ENCODE results near the gene CCDC24.

Gene CCDC24

DNA sequence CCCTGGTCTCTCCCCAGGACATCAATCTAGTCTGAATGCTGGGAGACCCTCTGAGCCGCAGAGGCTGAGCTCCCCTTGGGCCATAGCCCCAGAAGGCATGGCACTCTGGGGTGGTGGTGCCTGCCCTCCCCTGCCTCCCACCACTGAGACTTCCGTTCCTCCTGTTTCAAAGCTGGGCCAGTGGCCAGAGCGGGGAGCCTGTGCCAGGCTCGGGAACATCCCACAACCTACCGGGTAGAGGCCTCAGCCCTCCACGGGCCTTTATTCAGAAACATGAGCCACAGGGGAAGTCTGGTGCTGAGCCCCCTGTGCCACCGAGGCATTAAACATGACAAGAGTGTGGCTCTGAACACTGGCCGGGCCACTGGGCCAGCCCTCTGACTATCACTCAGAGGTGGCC is 8.1 kb downstream of the CCDC24 start:
- no peak for DNase-seq

- no peak for DNase-seq
Observed at GRCh38 chr1:44000122-44000665, 8.8 kb downstream of the CCDC24 start.

DNA sequence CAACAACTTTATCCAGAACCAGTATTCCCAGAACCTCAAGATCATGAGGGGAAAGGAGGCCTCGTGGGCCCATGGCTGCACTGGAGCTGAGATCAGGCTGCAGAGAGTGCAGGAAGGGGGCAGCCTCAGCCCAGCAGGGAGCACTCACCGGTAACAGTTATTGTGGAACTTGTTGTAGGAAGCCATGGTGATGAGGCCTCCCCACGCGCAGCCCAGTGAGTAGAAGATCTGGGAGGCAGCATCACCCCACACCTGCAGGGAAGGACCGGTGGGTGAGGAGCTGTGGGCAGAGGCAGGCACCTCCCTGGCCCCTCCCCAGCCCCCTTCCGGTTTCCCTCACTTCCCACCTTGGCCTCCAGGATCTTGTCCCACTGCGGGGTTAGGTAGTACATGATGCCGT is 10.8 kb downstream of the CCDC24 start:
- DNase-seq, result no peak

DNA sequence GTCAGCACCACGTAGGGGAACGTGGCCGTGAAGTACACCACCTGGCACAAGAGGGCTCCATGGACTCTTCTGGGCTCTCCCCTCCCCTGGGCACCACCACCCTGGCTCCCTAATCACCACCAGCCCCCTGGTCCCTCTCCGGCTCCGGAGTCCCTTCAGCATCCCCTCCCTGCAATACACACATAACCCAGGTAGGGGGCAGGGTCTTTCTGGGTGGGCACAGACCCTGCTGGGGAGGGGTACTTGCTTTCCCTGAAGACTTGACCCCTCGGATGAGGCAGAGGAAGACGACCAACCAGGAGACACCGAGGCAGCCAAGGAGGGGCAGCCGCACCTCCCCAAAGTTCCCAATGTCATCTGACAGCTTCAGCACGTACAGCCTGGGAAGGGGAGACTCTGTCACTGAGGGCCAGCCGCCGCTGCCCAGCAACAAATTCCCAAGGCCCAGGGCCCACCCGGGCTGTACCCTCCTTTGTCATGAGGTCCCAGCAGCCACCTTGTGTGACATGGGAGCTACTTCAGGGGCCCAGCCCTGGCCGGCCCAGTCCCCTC is 11.3 kb downstream of the CCDC24 start:
- DNase-seq, result no peak

DNA sequence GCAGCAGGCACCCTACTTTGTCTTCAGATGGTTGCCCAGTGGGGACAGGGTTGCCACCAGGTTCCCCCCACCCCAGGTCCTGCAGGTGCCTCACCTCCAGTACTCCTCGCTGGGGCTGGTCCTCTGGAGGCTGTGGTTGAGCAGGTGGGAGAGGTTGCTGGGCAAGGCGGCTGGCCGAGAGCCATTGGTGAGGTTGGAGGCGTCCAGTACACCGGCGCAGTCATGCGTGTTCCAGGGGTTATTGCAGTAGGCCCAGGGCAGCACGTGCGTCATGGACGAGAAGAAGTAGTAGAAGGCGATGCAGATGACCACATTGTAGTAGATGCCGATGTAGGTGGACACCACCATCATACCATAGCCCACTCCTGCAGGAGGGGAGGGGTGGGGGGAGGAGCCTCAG is 16.9 kb downstream of the CCDC24 start:
- DNase-seq, result no peak

DNA sequence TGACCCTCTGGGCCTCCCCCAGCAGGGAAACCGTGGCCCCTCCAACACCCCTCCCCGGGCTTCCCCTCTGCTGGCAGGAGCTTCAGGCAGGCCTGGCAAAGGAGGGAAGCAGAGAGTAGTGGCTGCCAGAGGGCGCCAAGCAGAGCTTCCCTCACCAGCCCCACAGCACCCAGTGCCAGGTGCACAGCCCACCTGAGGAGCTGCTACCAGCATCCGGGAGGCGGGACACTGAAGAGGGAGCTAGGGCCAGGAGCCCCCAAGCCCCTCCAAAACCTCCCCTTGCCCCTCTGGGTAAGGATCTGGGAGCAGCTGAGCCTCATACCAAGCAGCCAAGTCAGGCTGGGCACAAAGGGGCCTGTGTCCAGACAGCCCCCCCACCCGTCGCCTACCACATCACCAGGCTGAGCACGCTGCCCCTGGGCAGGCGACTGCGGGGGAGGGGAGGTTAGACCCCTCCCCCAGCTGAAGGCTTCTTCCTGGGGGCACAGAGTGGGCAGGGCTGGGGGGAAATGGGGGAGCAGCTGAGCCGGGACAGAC is 19.6 kb downstream of the CCDC24 start:
- no peak for DNase-seq

GRCh38 chr1:44012404-44012803 is 21.0 kb downstream of the CCDC24 start:
- DNase-seq, result no peak

GRCh38 chr1:44012941-44013609 is 21.7 kb downstream of the CCDC24 start:
- no peak for DNase-seq

- no peak for DNase-seq
Observed at GRCh38 chr1:44013949-44014348, 22.6 kb downstream of the CCDC24 start.

DNA sequence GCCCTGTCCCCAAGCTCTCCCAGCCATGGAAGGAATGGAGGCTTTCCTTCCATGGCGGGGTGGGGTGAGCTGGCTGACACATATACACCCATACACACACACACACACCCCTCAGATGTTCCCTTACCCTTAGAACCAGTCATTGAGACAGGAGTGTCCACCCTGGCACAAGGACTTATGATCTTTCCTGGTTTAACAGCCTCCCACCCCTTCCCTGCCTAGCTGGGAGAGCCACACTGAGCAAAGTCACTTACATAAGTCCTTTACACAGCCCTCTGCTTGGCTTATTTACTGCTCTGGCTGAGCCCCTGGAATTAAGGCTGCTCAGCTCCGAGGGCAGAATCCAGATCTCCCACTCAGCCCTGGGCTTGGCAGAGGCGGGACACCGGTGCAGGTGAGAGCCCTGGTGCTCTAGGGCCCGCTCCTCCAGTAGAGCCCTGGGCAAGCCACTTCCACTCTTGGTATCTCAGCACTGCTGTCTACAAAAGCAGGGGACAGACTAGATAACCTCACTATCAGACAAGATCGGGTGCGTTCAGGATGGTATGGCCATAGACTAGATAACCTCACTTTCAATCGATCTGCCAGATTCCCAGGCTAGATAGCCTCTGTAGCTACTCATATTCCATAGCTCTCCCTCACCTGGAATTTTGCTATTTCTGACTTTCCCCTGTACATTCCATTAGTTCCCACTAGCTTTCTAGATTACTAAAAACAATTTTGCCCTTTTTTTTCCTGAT is 23.1 kb downstream of the CCDC24 start:
- no peak for DNase-seq

GRCh38 chr1:44015206-44015605 is 23.8 kb downstream of the CCDC24 start:
- DNase-seq, result no peak

DNA sequence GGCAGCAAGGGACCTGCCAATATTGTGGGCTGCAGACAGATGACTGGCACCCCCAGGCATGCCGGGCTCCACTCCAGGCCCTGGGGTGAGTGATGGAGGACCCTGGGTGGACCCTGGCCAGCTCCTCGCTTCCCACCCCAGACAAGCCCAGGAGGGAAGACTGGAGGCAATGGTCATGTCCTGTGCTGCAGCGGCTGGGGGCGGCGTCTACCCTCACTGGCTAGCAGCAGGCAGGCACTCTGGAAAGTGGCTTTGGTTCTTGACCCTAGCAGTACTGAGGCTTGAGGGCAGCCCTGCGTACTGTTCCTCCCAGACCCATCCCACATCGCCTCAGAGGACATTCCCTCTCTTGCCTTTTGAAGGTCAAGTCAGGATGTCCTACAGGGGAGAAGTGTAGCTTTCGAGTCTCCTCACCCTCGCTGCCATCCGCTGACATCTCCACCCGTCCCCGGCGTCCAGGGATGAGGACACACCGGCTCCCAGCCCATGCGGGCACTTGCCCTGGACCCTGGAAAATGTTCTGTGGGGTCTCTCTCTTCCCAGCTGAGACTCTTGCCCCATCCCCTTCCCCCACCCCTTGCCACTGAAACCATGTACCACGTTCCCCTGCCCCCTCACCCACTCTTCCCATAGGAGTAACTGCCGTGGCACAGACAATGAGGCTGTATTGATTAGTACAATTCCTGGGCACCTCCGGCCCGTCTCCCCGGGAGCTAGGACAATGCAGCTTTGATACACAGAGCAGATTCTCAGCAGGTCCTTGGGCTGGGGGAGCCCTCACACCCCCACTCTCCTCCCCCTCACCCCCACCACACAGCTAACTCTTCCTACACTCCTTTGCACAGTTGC is 24.9 kb downstream of the CCDC24 start:
- no peak for DNase-seq

DNA sequence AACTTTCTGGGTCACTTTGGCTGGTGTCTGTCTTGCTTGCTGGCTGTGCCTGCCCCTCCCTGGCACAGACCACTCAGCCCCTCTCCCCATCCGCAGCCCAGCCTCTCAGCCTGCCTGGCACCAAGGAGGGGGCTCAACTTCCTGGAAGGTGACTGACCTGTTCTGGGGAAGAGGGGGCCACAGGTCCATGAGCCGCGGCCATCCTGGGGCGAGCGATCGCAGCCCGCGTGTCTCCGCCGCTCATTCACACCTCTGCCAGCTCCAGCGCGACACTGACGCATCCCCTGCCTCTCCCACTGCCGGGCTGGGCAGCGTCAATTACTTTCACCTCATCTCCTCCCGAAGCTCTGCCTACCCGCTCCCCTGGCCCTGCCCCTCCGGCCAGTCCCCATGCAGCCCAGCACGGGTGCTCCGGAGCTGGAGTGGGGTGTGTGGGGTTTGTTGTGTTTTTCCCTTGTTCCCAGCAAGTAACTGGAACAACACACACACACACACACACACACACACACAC is 25.5 kb downstream of the CCDC24 start:
- DNase-seq, result no peak

- no peak for DNase-seq
Observed at GRCh38 chr1:44019466-44019948, 28.1 kb downstream of the CCDC24 start.

GRCh38 chr1:44020464-44020863 is 29.1 kb downstream of the CCDC24 start:
- no peak for DNase-seq

DNA sequence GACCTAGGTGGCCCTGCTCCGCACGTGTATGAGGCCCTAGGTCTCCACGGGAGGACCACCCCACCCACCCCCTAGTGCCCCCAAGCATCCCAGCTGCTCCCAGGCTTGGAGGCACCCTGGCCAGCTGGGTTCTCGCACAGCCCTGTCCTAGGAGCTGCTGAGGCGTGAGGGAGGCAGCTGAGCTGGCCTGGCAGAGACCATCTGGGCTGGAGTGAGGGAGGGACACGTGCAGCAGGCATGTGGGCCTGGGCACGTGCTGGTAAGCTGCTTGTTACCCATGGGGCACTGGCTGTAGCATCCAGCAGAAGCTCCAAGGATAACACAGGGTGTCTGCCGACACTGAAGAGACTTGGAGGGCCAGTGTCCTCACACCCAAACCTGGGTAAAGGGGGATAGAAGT is 29.8 kb downstream of the CCDC24 start:
- DNase-seq, result no peak

DNA sequence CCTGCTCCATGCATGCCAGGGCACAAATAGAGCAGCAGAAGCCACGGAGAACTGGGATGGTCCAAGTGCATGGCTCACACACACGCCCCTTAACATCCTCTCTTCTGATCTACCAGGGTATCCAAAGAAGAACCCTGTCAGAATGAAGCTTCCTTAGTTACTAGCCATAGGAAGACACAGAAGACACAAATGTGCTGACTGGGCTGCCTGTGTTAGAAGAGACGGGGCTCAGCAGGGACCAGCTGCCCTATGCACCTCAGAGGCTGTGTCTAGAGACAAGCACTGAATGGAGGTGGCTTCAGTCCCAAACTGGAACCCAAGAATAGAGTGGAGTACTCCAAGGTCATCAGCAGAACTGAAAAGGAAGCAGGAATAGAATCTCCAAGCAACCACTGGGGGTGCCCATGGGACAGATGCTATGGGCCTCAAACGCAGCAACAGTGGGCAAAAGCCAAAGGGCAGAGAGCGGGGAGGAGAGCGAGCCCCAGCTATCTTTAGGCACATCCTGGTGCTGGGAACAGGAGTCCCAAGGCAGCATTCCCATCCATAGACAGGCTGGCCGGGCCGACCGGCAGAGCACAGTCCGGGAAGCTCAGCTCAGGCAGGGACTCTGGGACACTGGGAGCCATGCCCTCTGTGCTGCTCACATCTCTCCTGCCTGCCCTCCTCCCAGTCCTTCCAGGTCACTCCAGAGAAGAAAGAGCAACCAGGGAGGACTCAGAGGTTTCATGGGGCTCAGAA is 30.4 kb downstream of the CCDC24 start:
- DNase-seq, result no peak

DNA sequence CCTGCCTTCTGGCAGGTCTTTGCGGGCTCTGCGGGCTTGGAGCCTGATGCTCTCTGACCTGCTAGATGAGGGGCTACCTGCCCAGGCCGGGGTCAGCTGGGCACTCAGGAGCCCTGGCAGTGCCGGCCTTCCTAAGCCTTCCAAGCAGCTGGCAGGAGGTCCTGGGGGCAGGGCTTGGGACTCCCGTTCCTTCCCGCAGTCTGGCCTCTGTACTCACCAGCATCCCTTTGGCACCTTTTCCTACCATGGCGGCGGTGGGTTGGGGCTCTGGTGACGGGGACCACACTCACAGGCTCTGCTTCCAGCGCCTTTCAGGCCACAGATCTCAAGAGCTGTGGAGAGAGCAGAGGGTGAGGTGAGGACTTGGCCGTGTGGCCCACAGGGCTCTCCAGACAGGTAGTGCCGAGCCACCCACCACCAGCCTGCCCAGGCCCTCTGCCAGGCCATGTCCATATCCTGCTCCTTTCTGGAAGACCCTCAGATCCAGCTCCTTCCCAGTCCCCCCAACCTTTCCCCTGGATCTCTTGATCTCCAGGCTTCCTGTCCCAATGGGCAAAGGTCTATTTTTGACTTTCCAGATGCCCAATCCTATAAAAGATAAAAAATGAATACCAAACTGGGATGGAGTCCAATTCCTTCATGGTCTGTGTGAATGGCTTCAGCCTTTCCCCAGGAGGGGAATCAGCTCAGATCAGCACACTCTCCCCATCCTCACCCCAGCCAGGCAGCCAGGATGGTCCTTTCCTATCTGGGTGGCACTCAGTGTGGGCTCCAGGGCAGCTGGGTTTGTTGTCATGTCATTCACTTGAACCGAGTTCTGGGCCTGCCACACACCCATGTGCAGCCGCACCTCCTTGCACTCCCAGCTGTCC is 32.9 kb downstream of the CCDC24 start:
- no peak for DNase-seq

DNA sequence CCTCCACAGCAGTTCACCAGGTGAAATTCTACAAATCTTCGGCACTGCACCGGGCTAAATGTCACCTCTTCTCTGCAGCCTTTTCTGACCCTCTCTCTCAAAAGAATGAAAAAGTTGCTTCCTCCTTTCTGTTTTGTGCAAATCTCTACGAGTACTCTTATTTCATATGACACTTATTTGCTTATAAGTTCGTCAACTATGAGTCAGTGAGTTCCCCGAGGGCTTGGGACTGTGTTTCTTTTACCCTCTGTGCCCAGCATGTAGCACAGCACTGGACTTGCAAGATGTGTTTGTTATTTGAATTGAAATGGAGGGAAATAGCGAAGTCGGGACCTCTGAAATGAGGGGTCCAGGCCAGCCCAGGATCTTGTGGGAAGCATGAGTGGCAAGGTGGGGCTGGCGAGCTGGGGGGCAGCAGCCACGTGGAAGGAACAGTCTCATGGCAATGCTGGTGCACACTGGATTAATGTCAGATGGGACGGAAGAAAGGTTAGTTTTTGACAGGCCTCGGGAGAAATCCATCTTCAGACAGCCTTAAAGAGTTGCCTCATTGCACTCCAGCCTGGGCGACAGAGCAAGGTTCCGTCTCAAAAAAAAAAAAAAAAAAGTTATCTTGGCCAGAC is 33.6 kb downstream of the CCDC24 start:
- no peak for DNase-seq

DNA sequence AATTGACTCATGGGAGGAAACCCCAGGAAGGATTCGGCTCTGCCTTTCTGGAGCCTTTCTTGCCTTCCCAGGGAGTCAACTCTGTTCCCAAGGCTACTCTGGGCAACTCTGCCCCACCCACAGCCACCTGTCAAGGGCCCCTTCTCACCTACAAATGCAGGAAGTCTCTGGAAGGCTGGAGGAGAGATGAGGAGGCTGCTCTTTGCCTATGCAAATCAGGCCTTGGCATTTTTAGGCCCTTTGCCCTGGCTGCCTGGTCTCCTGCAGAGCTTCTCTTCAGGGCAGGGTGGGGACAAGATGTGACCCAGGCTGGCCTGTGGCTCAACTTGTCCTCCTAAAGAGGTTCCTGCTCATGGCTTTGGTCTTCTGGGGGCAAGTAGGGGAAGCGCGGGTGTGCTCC is 34.4 kb downstream of the CCDC24 start:
- DNase-seq, result no peak

All from 8988T (cell line).